H1 (cell line): ENCODE results near the gene UNC119B. TPM values are rescaled to one million over a fixed set of nuclear protein-coding genes. Genes with fewer than 3 reads are reported as not detected.

Source experiments
- CHD1 ChIP-seq: IDR thresholded peaks from 2 replicates; pipeline ENCODE4 v1.6.1; 2012; ENCODE audit warnings: low read depth, low read length, improper control_type of control experiment
- SAP30 ChIP-seq: fragments of 300-600 bp; sonication (generic); IDR thresholded peaks from 2 replicates; pipeline ENCODE4 v1.7.1; 2012; ENCODE audit warnings: low read length, moderate library complexity, mild to moderate bottlenecking, inconsistent platforms; ENCODE audit not compliant: insufficient read depth, insufficient replicate concordance
- polyA plus RNA-seq, 7 experiments: library from polyadenylated mRNA; depleted of rRNA in 3 of 7; stranded (reverse) in 5 of 7; unstranded in 2 of 7; fragments of >200 nt in 5 of 7; fragments of 200-250 nt in 2 of 7; gene quantifications; 1 replicate in 5 of 7; 2 replicates in 1 of 7; 4 replicates in 1 of 7; pipeline versions ENCODE4 v1.2.1 to v1.2.3, GENCODE V29; 2011 to 2013; ENCODE audit warnings: missing spikeins in 2 of 7, mixed read lengths in 2 of 7
- total RNA-seq: library from RNA; stranded (reverse); fragmentation: NEBNext Ultra II Directional; extraction: Animal tissue kit (Norgen Biotek cat#: 25700); gene quantifications from 2 replicates; pipeline ENCODE4 v1.2.1, GENCODE V29; 2021
- TF ChIP-seq, protein P1 (sequence below): IDR thresholded peaks from 2 replicates; pipeline ENCODE4 v1.6.1; 2012; ENCODE audit warnings: low read length, inconsistent platforms

Gene UNC119B
- total and polyA plus RNA-seq, 2 of the 8 experiments (the other 6 are each of a cell fraction or from before 2014, with no cell fraction given), result 40.5 to 50.1 TPM

DNA sequence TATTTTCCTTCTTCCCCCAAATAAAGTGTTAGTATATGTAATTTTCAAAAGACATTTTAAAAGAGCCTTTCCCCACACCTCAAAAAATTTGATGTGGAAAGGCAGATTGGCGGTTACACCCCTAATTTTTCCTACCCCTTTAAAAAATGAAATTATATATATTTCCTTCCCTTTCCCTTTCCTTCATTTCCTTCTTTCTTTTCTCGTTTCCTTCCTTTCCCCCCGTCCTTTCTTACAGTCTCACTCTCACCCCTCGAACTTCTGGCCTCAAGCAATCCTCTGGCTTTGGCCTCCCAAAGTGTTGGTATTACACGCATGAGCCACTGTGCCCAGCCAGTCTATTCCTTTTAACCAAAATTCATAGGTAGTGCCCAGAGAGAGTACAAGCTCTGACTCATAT, 4.2 kb upstream of the UNC119B start (continued):
- TF ChIP-seq, protein P1, sequence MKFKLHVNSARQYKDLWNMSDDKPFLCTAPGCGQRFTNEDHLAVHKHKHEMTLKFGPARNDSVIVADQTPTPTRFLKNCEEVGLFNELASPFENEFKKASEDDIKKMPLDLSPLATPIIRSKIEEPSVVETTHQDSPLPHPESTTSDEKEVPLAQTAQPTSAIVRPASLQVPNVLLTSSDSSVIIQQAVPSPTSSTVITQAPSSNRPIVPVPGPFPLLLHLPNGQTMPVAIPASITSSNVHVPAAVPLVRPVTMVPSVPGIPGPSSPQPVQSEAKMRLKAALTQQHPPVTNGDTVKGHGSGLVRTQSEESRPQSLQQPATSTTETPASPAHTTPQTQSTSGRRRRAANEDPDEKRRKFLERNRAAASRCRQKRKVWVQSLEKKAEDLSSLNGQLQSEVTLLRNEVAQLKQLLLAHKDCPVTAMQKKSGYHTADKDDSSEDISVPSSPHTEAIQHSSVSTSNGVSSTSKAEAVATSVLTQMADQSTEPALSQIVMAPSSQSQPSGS, result no peak
- TF ChIP-seq SAP30 (no peak), CHD1 (no peak)
